MM.1S (cell line): ENCODE data around the gene AP3D1.

Experiments used
- DNase-seq: peaks from one replicate; pipeline ENCODE4 v3.0.0-alpha.2; 2015
- H2AFZ ChIP-seq: fragments of 300-600 bp; sonication (generic); 2 replicates; pipeline ENCODE4 v1.6.0; 2016; ENCODE audit warnings: antibody characterized with exemption, low read length
- H3F3A ChIP-seq: fragments of 300-600 bp; sonication (generic); 2 replicates; pipeline ENCODE4 v1.6.1; 2016; ENCODE audit warnings: mild to moderate bottlenecking, antibody characterized with exemption, low read length, moderate library complexity, mixed read lengths; ENCODE audit not compliant: insufficient read depth
- H3K27ac ChIP-seq: fragments of 300-600 bp; sonication (generic); 2 replicates; pipeline ENCODE4 v1.5.1; 2016; ENCODE audit warnings: mild to moderate bottlenecking, low read length
- H3K27me3 ChIP-seq: fragments of 300-600 bp; sonication (generic); replicated peaks from 2 replicates; pipeline ENCODE4 v1.6.0; 2016; ENCODE audit warnings: low read length; ENCODE audit not compliant: insufficient read depth
- H3K36me3 ChIP-seq: fragments of 300-600 bp; sonication (generic); replicated peaks from 2 replicates; pipeline ENCODE4 v1.6.1; 2016; ENCODE audit warnings: mild to moderate bottlenecking, low read length, mixed read lengths; ENCODE audit not compliant: insufficient read depth
- H3K4me1 ChIP-seq: fragments of 300-600 bp; sonication (generic); 2 replicates; pipeline ENCODE4 v1.6.1; 2016; ENCODE audit warnings: low read length, mixed read lengths
- H3K4me2 ChIP-seq: fragments of 300-600 bp; sonication (generic); 2 replicates; pipeline ENCODE4 v1.6.0; 2016; ENCODE audit warnings: low read depth, low read length
- H3K4me3 ChIP-seq: fragments of 300-600 bp; sonication (generic); 2 replicates; pipeline ENCODE4 v1.5.1; 2016; ENCODE audit warnings: low read length, mixed read lengths
- H3K79me2 ChIP-seq: fragments of 300-600 bp; sonication (generic); 2 replicates; pipeline ENCODE4 v1.6.1; 2016; ENCODE audit warnings: mixed run types, low read length, mixed read lengths
- H3K9ac ChIP-seq: fragments of 300-600 bp; sonication (generic); 2 replicates; pipeline ENCODE4 v1.6.1; 2016; ENCODE audit warnings: low read length, mixed read lengths
- H3K9me2 ChIP-seq: fragments of 300-600 bp; sonication (generic); replicated peaks from 2 replicates; pipeline ENCODE4 v1.6.1; 2016; ENCODE audit warnings: mild to moderate bottlenecking, low read length, mixed read lengths; ENCODE audit not compliant: insufficient read depth
- H3K9me3 ChIP-seq: fragments of 300-600 bp; sonication (generic); replicated peaks from 2 replicates; pipeline ENCODE4 v1.6.1; 2016; ENCODE audit warnings: mild to moderate bottlenecking, low read length, mixed read lengths; ENCODE audit not compliant: insufficient read depth
- H4K20me1 ChIP-seq: fragments of 300-600 bp; sonication (generic); 2 replicates; pipeline ENCODE4 v1.6.1; 2016; ENCODE audit warnings: mild to moderate bottlenecking, low read length, moderate library complexity, mixed read lengths; ENCODE audit not compliant: insufficient read depth
- EZH2 ChIP-seq: fragments of 300-600 bp; sonication (generic); optimal IDR thresholded peaks from 2 replicates; pipeline ENCODE3; 2017; ENCODE audit warnings: low read depth, mild to moderate bottlenecking, antibody characterized with exemption, low read length, mixed read lengths
- EZH2phosphoT487 ChIP-seq: fragments of 300-600 bp; sonication (generic); IDR thresholded peaks from 2 replicates; pipeline ENCODE4 v1.6.1; 2018; ENCODE audit warnings: antibody characterized with exemption, low read length
- TF ChIP-seq, protein P1 (sequence below): fragments of 300-600 bp; sonication (generic); IDR thresholded peaks from 2 replicates; pipeline ENCODE4 v1.5.1; 2016; ENCODE audit warnings: antibody characterized with exemption, low read length, mixed read lengths

The AP3D1 gene

GRCh38 chr19:2115324-2115723 is 36.0 kb downstream of the AP3D1 start:
- no peaks in the 10 kb centered on the region for H3K27me3 ChIP-seq
- H3K79me2 ChIP-seq, result peaks cover 6% of the 10 kb centered on the region; the same call in 1 of the 2 replicates
- no peak for DNase-seq
- no peaks in the 10 kb centered on the region for H3K9me2 ChIP-seq
- no peaks in the 10 kb centered on the region for H3F3A ChIP-seq
- H3K4me1 ChIP-seq, result no peaks in the 10 kb centered on the region
- H3K36me3 ChIP-seq, result peaks cover 13% of the 10 kb centered on the region
- no peak overlapping the region for H3K4me2 ChIP-seq
- no peak overlapping the region for H3K4me3 ChIP-seq
- no peaks in the 10 kb centered on the region for H4K20me1 ChIP-seq
- TF ChIP-seq EZH2phosphoT487 (no peak), EZH2 (no peak)
- TF ChIP-seq, protein P1, sequence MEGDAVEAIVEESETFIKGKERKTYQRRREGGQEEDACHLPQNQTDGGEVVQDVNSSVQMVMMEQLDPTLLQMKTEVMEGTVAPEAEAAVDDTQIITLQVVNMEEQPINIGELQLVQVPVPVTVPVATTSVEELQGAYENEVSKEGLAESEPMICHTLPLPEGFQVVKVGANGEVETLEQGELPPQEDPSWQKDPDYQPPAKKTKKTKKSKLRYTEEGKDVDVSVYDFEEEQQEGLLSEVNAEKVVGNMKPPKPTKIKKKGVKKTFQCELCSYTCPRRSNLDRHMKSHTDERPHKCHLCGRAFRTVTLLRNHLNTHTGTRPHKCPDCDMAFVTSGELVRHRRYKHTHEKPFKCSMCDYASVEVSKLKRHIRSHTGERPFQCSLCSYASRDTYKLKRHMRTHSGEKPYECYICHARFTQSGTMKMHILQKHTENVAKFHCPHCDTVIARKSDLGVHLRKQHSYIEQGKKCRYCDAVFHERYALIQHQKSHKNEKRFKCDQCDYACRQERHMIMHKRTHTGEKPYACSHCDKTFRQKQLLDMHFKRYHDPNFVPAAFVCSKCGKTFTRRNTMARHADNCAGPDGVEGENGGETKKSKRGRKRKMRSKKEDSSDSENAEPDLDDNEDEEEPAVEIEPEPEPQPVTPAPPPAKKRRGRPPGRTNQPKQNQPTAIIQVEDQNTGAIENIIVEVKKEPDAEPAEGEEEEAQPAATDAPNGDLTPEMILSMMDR, result no peak
- no peak overlapping the region for H2AFZ ChIP-seq
- H3K9me3 ChIP-seq, result no peaks in the 10 kb centered on the region
- H3K9ac ChIP-seq, result no peak overlapping the region
- H3K27ac ChIP-seq, result no peak overlapping the region

GRCh38 chr19:2114821-2115220 is 36.5 kb downstream of the AP3D1 start:
- Histone ChIP-seq H3F3A (no peaks in the 10 kb centered on the region), H3K9me3 (no peaks in the 10 kb centered on the region), H3K4me3 (no peak overlapping the region), H3K4me2 (no peak overlapping the region), H3K79me2 (peaks cover 6% of the 10 kb centered on the region; the same call in 1 of the 2 replicates), H3K27me3 (no peaks in the 10 kb centered on the region), H3K9ac (no peak overlapping the region), H2AFZ (no peak overlapping the region), H3K4me1 (no peaks in the 10 kb centered on the region), H3K27ac (no peak overlapping the region), H3K9me2 (no peaks in the 10 kb centered on the region), H4K20me1 (no peaks in the 10 kb centered on the region), H3K36me3 (peaks cover 14% of the 10 kb centered on the region)
- TF ChIP-seq, protein P1, result no peak
- TF ChIP-seq EZH2phosphoT487 (no peak), EZH2 (no peak)
- no peak for DNase-seq

DNA sequence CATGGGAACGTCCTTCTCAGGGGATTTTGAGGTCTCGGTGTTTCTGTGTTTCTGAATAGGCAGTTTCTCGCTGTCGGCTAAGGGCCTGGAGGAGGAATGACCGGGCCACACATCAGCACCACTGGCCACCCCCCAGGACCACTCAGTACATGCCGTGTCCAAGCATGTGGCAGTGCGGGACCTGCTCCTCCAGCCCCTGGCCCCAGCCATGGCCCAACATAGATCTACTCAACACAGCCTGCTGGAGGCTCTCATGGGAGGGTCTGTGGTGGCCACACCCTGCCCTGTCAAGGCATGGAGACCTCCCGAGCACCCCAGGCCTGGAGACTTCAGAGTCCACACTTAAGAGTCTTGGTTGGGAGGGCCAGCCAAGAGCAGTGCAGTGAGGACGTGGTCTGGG is 37.1 kb downstream of the AP3D1 start:
- H3K27ac ChIP-seq, result no peak overlapping the region
- H2AFZ ChIP-seq, result no peak overlapping the region
- H4K20me1 ChIP-seq, result no peaks in the 10 kb centered on the region
- H3K36me3 ChIP-seq, result peaks cover 20% of the 10 kb centered on the region
- no peak overlapping the region for H3K4me3 ChIP-seq
- no peaks in the 10 kb centered on the region for H3K4me1 ChIP-seq
- H3K9me3 ChIP-seq, result no peaks in the 10 kb centered on the region
- no peak overlapping the region for H3K9ac ChIP-seq
- H3K4me2 ChIP-seq, result no peak overlapping the region
- DNase-seq, result no peak
- no peaks in the 10 kb centered on the region for H3K27me3 ChIP-seq
- H3K9me2 ChIP-seq, result no peaks in the 10 kb centered on the region
- peaks cover 6% of the 10 kb centered on the region; the same call in 1 of the 2 replicates for H3K79me2 ChIP-seq
- H3F3A ChIP-seq, result no peaks in the 10 kb centered on the region
- TF ChIP-seq EZH2, result no peak
- TF ChIP-seq EZH2phosphoT487, result no peak
- TF ChIP-seq, protein P1, result no peak
